ENCODE data around the gene PBX3.
A peak's percentile ranks its signal among the peaks of the same experiment; 100 is the strongest.

PBX3 gene

DNA sequence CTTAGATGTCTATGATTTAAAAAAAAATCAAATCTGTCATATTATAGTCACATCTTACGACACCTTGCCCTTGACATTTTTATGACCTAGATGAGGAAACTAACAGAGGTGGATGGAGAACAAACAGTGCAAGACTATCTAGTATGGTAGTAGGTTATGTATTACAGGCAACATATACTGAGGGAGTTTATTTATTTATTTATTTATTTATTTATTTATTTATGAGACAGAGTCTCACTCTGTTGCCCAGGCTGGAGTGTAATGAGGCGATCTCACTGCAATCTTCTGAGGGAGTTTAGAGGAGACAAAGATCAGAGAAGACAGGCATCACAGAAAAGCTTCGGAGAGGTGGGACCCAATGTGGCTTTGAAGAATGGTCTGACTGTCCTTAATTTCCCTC is 4.5 kb upstream of the PBX3 start:
- no peak overlapping the region for H3K4me3 ChIP-seq (ENCODE audit: low read depth, low read length)
- TF ChIP-seq, protein P1, sequence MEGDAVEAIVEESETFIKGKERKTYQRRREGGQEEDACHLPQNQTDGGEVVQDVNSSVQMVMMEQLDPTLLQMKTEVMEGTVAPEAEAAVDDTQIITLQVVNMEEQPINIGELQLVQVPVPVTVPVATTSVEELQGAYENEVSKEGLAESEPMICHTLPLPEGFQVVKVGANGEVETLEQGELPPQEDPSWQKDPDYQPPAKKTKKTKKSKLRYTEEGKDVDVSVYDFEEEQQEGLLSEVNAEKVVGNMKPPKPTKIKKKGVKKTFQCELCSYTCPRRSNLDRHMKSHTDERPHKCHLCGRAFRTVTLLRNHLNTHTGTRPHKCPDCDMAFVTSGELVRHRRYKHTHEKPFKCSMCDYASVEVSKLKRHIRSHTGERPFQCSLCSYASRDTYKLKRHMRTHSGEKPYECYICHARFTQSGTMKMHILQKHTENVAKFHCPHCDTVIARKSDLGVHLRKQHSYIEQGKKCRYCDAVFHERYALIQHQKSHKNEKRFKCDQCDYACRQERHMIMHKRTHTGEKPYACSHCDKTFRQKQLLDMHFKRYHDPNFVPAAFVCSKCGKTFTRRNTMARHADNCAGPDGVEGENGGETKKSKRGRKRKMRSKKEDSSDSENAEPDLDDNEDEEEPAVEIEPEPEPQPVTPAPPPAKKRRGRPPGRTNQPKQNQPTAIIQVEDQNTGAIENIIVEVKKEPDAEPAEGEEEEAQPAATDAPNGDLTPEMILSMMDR (conservative IDR thresholded peaks at IDR 0.05; ENCODE audit: low read depth, low read length), result no peak

DNA sequence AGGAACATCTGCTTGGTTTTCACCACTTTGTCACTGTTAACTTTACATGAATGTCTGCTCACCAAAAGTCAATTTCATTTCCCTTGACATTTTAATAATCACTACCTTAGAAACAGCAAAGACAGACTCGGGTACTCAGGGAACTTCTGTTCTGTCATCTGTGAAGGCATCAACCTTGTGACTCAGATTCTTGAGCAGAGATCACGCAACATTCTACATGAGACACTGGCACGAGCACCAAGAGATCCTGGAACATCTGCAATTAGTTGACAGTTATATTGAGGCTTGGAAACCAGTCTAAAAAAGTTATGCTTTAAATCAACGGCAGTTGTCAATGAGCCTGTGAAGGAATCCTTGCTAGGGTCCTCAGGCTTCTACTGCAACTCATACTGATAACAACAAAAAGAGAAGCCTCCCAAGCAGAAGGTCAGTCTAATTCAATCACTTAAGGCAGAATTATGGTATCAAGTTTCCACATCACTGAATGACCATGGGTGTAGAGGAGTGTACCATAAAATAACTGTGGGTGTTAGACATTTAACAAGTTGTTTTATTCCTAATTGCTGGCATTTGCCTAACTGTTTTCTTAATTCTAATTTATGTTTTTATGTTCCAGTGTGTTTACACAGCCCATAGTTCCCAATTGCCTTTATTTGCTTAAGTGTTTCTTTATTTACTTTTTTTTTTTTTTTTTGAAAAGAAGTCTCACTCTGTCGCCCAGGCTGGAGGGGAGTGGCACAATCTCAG is 3.3 kb upstream of the PBX3 start:
- DNase-seq (ENCODE audit: low read depth), result no peak

More for the DNA sequence above, 4.5 kb upstream of the PBX3 start:
- no peak for DNase-seq (ENCODE audit: low read depth)

GRCh38 chr9:125744616-125745015 is 2.6 kb upstream of the PBX3 start:
- peak; percentile 74 for DNase-seq (ENCODE audit: low read depth)
- TF ChIP-seq, protein P1 (conservative IDR thresholded peaks at IDR 0.05; ENCODE audit: low read depth, low read length), result no peak
- H3K4me3 ChIP-seq (ENCODE audit: low read depth, low read length), result no peak overlapping the region

More for the DNA sequence above, 3.3 kb upstream of the PBX3 start:
- TF ChIP-seq, protein P1 (conservative IDR thresholded peaks at IDR 0.05; ENCODE audit: low read depth, low read length), result no peak
- no peak overlapping the region for H3K4me3 ChIP-seq (ENCODE audit: low read depth, low read length)

GRCh38 chr9:125745018-125745417 is 2.2 kb upstream of the PBX3 start:
- TF ChIP-seq, protein P1 (conservative IDR thresholded peaks at IDR 0.05; ENCODE audit: low read depth, low read length), result no peak
- DNase-seq (ENCODE audit: low read depth), result peak; percentile 16
- no peak overlapping the region for H3K4me3 ChIP-seq (ENCODE audit: low read depth, low read length)

- TF ChIP-seq, protein P1 (conservative IDR thresholded peaks at IDR 0.05; ENCODE audit: low read depth, low read length), result no peak
- DNase-seq (ENCODE audit: low read depth), result no peak
- H3K4me3 ChIP-seq (ENCODE audit: low read depth, low read length), result peak overlapping the region; percentile 87
These were observed 1.5 kb upstream of the PBX3 start for GRCh38 chr9:125745682-125746016.

GRCh38 chr9:125746017-125746773 is 978 bp upstream of the PBX3 start:
- H3K4me3 ChIP-seq (ENCODE audit: low read depth, low read length), result peak overlapping the region; percentile 87
- DNase-seq (ENCODE audit: low read depth), result peak; percentile 89
- TF ChIP-seq, protein P1 (conservative IDR thresholded peaks at IDR 0.05; ENCODE audit: low read depth, low read length), result no peak

GRCh38 chr9:125746774-125747052 is 460 bp upstream of the PBX3 start:
- TF ChIP-seq, protein P1 (conservative IDR thresholded peaks at IDR 0.05; ENCODE audit: low read depth, low read length), result no peak
- H3K4me3 ChIP-seq (ENCODE audit: low read depth, low read length), result peak overlapping the region; percentile 87
- no peak for DNase-seq (ENCODE audit: low read depth)
